Stimulated activated naive CD8-positive, alpha-beta T cell treated with anti-CD3 and anti-CD28 coated beads, Interleukin-15, amount 100 ng/mL, for 72 hours (primary cell): Measurements from ENCODE around the gene GALNT5.
"Not testable (repeated sequence)": the region's sequence is repeated elsewhere in the genome, so short reads cannot be mapped to it uniquely, and the experiment has no call there.

ENCODE experiments used
- ATAC-seq: fragments of 150-1000 bp; cut with Tn5 transposase; 2 replicates; pipeline ENCODE4 v1.10.0; 2021; ENCODE audit warnings: mild to moderate bottlenecking, moderate library complexity
- DNase-seq, 2 donors: peaks; one replicate each; pipeline ENCODE4 v3.0.0; 2021 to 2022
- H3K27ac Mint-ChIP-seq, 2 donors: one replicate each; pipeline ENCODE4 v1.8.0; 2022; ENCODE audit warnings: mild to moderate bottlenecking in 2 of 2, mixed read lengths in 2 of 2, moderate library complexity in 2 of 2
- H3K27me3 Mint-ChIP-seq: one replicate; pipeline ENCODE4 v1.8.0; 2022; ENCODE audit warnings: mixed read lengths
- H3K4me1 Mint-ChIP-seq: one replicate; pipeline ENCODE4 v1.8.0; 2022; ENCODE audit warnings: mild to moderate bottlenecking, mixed read lengths
- H3K4me3 Mint-ChIP-seq, 2 donors: one replicate each; pipeline ENCODE4 v1.8.0; 2022; ENCODE audit warnings: mild to moderate bottlenecking in 2 of 2, mixed read lengths in 2 of 2, moderate library complexity in 1 of 2
- H3K9me3 Mint-ChIP-seq, 2 donors: one replicate each; pipeline ENCODE4 v1.8.0; 2022; ENCODE audit warnings: mixed read lengths in 2 of 2

GALNT5 gene

DNA sequence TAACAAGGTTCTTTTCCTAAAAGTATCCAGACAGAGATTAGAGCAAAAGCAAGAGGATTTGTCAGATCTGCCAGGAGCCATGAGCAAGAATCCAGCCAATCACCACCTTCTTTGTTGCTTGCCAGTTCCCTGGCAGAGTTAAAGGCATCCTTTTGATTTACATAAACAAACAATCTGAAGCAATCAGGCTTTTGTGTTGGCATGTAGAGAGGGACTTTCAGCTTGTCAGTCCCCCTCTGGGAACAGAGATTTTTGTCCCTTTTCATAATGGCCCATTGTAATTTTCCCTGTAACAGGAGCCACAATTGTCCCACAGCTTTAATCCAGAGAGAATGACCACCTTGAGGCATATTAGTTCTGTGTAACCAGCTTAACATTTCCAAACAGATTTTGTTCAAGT is 68.3 kb downstream of the GALNT5 start, which contains the start of gene ERMN:
TSS of gene ERMN (minus strand) at position 39 of the 400 bp plus-strand sequence. CDS start 182 bp downstream, outside the sequence.
- ATAC-seq (no peak), DNase-seq (no peak)
- H3K4me3 Mint-ChIP-seq = peak within 1 kb of the TSS in 1 of 2 donors; percentile 23
- no peaks in the 10 kb centered on the region for H3K9me3 Mint-ChIP-seq
- H3K27me3 Mint-ChIP-seq = no peaks in the 10 kb centered on the region
- peak within 1 kb of the TSS in 1 of 2 donors; percentile 86 for H3K27ac Mint-ChIP-seq
- H3K4me1 Mint-ChIP-seq = peaks cover 58% of the 10 kb centered on the region

- Mint-ChIP-seq H3K4me1 (peaks cover 60% of the 10 kb centered on the region), H3K27ac (peak overlapping the region in 1 of 2 donors; percentile 86), H3K27me3 (no peaks in the 10 kb centered on the region), H3K9me3 (no peaks in the 10 kb centered on the region), H3K4me3 (peak overlapping the region in 1 of 2 donors; percentile 23)
- no peak for ATAC-seq
- no peak for DNase-seq
Observed at GRCh38 chr2:157326698-157327097, 69.2 kb downstream of the GALNT5 start.

- DNase-seq (no peak), ATAC-seq (peak; percentile 72)
- no peaks in the 10 kb centered on the region for H3K27me3 Mint-ChIP-seq
- H3K9me3 Mint-ChIP-seq = no peaks in the 10 kb centered on the region
- peak overlapping the region; percentile 37 to 90 for H3K27ac Mint-ChIP-seq
- peaks cover 63% of the 10 kb centered on the region for H3K4me1 Mint-ChIP-seq
- peak overlapping the region; percentile 68 to 71 for H3K4me3 Mint-ChIP-seq
Observed at GRCh38 chr2:157327200-157327599, 69.7 kb downstream of the GALNT5 start.

DNA sequence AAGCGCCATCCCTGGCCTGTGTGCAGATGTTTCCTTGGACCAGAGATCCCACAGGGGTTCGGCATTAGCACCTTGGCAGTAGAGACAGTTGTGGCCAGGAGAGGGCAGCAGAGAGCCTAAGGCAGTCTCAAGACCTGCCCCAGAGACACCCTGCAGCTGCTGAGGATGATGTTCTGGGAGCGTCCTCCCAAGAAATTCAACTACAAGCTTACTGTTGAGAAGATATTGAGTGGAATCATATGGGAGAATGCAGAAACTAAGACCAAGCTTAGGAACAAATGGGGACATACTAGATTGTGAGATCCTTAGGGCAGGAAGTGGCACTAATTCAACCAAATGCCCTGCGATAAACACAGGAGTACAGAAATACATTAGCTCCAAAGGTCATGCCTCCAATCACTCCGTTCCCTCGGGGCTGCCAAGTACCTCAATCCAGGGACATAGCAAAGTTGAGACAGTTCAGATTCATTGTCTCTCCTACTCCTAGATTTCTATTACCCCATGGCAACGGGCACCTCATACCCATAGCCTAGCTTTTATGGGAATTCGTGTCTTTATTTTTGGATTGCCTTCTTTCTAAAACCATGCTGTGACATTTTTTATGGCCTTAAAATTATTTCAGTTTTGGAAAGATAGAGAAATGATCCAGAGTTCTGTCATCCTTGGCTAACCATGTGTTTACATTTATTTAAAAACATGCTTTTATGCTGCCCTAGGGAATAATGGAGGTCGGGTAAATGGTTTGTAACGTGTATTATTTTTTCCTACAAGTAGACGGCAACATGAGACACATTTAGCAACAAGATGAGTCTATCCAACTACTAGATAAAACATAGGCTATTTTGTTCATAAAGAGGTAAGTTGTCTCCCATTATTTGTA is 70.4 kb downstream of the GALNT5 start:
- DNase-seq (peak; percentile 85), ATAC-seq (peak; percentile 94)
- Mint-ChIP-seq H3K27me3 (no peaks in the 10 kb centered on the region), H3K4me3 (peak overlapping the region; percentile 68 to 71), H3K27ac (peak overlapping the region; percentile 42 to 90), H3K9me3 (no peaks in the 10 kb centered on the region), H3K4me1 (peaks cover 64% of the 10 kb centered on the region)

DNA sequence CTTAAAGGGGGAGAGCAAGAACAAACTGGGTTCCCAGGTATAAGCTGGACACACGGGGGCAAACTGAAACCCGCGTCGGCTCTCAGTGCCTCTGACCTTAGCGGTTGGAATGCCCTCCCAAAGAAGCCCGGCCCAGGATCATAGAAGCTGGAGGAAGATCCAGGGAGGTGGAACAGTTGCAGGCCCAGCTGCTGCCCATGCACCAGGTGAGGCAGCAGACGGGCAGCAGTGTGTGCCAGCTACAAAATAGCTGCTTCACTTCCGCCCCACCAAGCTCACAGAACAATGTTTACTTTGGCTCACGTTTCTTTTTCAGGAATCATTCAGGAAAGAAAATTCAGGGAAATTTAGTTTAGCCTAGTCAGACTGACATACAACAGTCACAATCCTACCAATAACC is 72.0 kb downstream of the GALNT5 start:
- Mint-ChIP-seq H3K27me3 (no peaks in the 10 kb centered on the region), H3K27ac (no peak overlapping the region), H3K4me1 (peaks cover 76% of the 10 kb centered on the region), H3K4me3 (no peak overlapping the region), H3K9me3 (no peaks in the 10 kb centered on the region)
- DNase-seq (no peak), ATAC-seq (no peak)

- Mint-ChIP-seq H3K4me1 (peaks cover 86% of the 10 kb centered on the region), H3K27ac (peak overlapping the region; percentile 79 to 94), H3K27me3 (no peaks in the 10 kb centered on the region), H3K9me3 (no peaks in the 10 kb centered on the region), H3K4me3 (peak overlapping the region; percentile 68 to 73)
- DNase-seq (no peak), ATAC-seq (peak; percentile 92)
Observed at GRCh38 chr2:157333304-157334047, 76.0 kb downstream of the GALNT5 start.

- Mint-ChIP-seq H3K27me3 (no peaks in the 10 kb centered on the region), H3K9me3 (no peaks in the 10 kb centered on the region), H3K4me3 (peak overlapping the region; percentile 68 to 73), H3K27ac (peak overlapping the region in 1 of 2 donors; percentile 79), H3K4me1 (peaks cover 81% of the 10 kb centered on the region)
- DNase-seq = no peak
- no peak for ATAC-seq
Observed at GRCh38 chr2:157334335-157334734, 76.8 kb downstream of the GALNT5 start.

GRCh38 chr2:157334797-157335196 is 77.3 kb downstream of the GALNT5 start:
- Mint-ChIP-seq H3K27ac (peak overlapping the region in 1 of 2 donors; percentile 79), H3K27me3 (no peaks in the 10 kb centered on the region), H3K9me3 (no peaks in the 10 kb centered on the region), H3K4me1 (peaks cover 77% of the 10 kb centered on the region), H3K4me3 (peak overlapping the region; percentile 68 to 73)
- DNase-seq (no peak), ATAC-seq (no peak)

DNA sequence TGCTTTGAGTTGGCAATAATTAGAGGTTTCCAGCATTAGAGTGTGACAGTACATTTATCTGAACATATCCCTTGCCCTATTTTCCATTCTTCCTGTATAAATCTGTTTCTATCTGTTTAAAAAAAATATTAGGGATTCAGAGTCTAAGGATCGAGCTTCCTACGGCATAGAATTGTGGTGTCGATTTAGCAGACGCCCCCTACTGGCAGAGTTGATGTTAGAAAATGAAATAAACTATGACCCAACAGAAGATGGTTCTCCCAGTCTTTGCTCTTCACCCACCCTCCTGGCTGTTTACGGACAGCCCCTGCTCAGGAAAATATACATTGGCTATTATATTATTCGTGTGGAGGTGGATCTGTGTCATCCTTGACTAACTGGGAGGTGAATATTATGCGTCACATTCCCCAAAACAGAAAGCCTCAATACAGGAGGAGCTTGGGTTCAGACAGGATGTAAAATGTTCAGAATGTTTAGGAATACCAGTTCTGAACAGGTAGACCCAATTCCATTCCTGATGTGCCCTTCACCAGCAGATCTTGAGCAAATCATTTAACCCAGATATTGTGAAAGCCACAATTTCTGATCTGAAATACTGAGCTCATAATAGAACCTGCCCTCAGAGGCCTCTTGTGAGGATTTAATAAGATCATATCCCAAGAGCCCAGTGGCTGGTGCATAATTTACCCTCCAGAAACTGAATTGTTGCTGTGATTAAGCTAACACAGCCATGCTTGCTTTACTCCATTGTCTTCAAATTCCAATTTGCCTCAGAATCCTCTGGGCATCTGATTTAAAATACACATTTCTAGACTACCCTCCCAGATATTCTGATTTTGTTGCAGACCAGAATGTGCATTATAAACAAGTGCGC is 78.9 kb downstream of the GALNT5 start:
- peak overlapping the region; percentile 6 to 31 for H3K27ac Mint-ChIP-seq
- peak overlapping the region; percentile 46 to 72 for H3K4me3 Mint-ChIP-seq
- H3K9me3 Mint-ChIP-seq = peaks cover 5 to 6% of the 10 kb centered on the region in 2 donors
- ATAC-seq (no peak), DNase-seq (peak; percentile 26 to 31)
- H3K4me1 Mint-ChIP-seq = peaks cover 63% of the 10 kb centered on the region
- H3K27me3 Mint-ChIP-seq = no peaks in the 10 kb centered on the region

DNA sequence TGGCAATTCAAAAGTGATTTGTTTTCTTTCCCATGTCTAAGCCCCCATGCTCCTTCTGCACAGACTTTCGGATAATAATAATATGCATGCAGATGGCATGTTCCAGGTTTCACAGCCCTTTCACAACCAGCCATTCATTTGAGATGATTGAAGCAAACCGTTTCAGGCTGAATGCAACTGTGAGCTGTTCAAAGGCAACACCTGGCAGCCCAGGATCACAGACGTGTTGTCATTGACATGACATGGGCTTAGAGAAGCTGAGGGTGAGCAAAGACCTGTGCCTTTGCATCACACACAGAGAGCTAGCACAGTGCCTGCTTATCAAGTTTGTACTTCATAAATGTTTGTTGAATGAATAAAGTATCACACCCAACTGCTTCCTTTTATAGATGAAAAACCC is 80.5 kb downstream of the GALNT5 start:
- Mint-ChIP-seq H3K4me3 (no peak overlapping the region), H3K27me3 (no peaks in the 10 kb centered on the region), H3K9me3 (peaks cover 21 to 22% of the 10 kb centered on the region in 2 donors), H3K4me1 (peaks cover 47% of the 10 kb centered on the region), H3K27ac (no peak overlapping the region)
- DNase-seq (no peak), ATAC-seq (no peak)

- DNase-seq (no peak), ATAC-seq (no peak)
- H3K27me3 Mint-ChIP-seq = no peaks in the 10 kb centered on the region
- H3K4me1 Mint-ChIP-seq = peaks cover 25% of the 10 kb centered on the region
- peaks cover 40 to 42% of the 10 kb centered on the region in 2 donors for H3K9me3 Mint-ChIP-seq
- no peak overlapping the region for H3K4me3 Mint-ChIP-seq
- no peak overlapping the region for H3K27ac Mint-ChIP-seq
Observed at GRCh38 chr2:157339965-157340655, 82.6 kb downstream of the GALNT5 start.

GRCh38 chr2:157341381-157341780 is 83.9 kb downstream of the GALNT5 start:
- Mint-ChIP-seq H3K4me1 (peaks cover 17% of the 10 kb centered on the region), H3K9me3 (peaks cover 43 to 47% of the 10 kb centered on the region in 2 donors)
- ATAC-seq, H3K4me3 Mint-ChIP-seq, DNase-seq, H3K27me3 Mint-ChIP-seq, H3K27ac Mint-ChIP-seq: not testable (repeated sequence)

DNA sequence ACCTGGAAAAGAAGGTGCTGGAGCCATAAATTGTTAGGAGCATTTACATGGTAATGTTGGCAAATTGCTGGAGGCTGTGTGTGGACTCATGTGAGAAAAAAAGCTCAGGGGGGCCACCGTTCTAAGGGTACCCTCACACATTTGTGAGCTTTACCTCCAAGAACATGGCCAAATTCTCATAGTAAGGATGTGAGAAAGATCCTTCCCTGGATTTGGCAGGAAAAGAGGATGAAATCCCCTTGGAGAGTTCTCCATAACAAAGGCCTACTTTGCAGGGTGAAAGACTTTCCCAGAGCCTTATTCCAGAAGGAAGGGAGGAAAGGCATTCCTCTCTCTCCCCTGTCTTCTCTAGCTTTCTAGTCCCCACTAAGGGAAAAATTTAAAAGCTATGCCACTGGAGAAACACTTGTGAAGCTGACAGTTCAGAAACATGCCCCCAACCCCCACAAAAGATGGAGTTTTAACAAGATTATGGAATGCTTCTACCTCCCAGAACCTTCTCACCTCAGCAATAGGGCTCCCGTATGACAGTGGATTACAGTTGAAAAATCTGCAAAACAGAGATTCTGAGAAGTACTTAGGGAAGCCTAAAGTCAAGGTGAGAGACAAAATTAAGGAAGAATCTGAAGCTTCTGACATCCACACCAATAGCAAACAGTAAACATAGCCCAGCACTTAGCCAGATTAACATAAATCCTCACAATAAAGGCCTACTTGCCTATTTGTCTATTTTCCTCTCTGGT is 88.3 kb downstream of the GALNT5 start:
- no peak for ATAC-seq
- peaks cover 30% of the 10 kb centered on the region for H3K4me1 Mint-ChIP-seq
- peaks cover 43 to 47% of the 10 kb centered on the region in 2 donors for H3K9me3 Mint-ChIP-seq
- no peak overlapping the region for H3K4me3 Mint-ChIP-seq
- DNase-seq = no peak
- no peak overlapping the region for H3K27ac Mint-ChIP-seq
- no peaks in the 10 kb centered on the region for H3K27me3 Mint-ChIP-seq
